CD14-positive monocyte (primary cell): ENCODE data around the gene STK11. TPM values are rescaled to one million over a fixed set of nuclear protein-coding genes. Genes with fewer than 3 reads are reported as not detected.
A peak's percentile ranks its signal among the peaks of the same experiment; 100 is the strongest.

Experiments used
- DNase-seq, 3 donors: peaks; one replicate each; pipeline ENCODE4 v3.0.0-alpha.2; 2011 to 2022
- H2AFZ ChIP-seq: 2 replicates; pipeline ENCODE4 v1.6.0; 2012; ENCODE audit warnings: mild to moderate bottlenecking, low read depth, low read length, inconsistent platforms; ENCODE audit not compliant: insufficient read depth, poor library complexity, severe bottlenecking
- H3K27ac ChIP-seq, 2 donors: 1 replicate in 1 of 2; 2 replicates in 1 of 2; pipeline ENCODE4 v1.5.1; 2012 to 2013; ENCODE audit warnings: low read length in 2 of 2, control low read depth in 1 of 2, inconsistent platforms in 1 of 2, low read depth in 1 of 2, mild to moderate bottlenecking in 1 of 2
- H3K27me3 ChIP-seq, 2 donors: one replicate each; pipeline versions ENCODE4 v1.6.0 to v1.6.1; 2011 to 2013; ENCODE audit warnings: low read length in 2 of 2; ENCODE audit not compliant: control insufficient read depth in 2 of 2, insufficient read depth in 2 of 2
- H3K36me3 ChIP-seq, 2 donors: replicated peaks in 1 of 2; 1 replicate in 1 of 2; 2 replicates in 1 of 2; pipeline versions ENCODE4 v1.5.1 to v1.6.1; 2012 to 2013; ENCODE audit warnings: low read length in 2 of 2, control low read depth in 1 of 2, inconsistent platforms in 1 of 2, mild to moderate bottlenecking in 1 of 2; ENCODE audit not compliant: insufficient read depth in 2 of 2, control insufficient read depth in 1 of 2
- H3K4me1 ChIP-seq, 2 donors: 1 replicate in 1 of 2; 2 replicates in 1 of 2; pipeline versions ENCODE4 v1.5.1 to v1.6.1; 2012 to 2013; ENCODE audit warnings: low read length in 2 of 2, control low read depth in 1 of 2, inconsistent platforms in 1 of 2, mild to moderate bottlenecking in 1 of 2, moderate library complexity in 1 of 2; ENCODE audit not compliant: insufficient read depth in 2 of 2, control insufficient read depth in 1 of 2
- H3K4me2 ChIP-seq: replicated peaks from 2 replicates; pipeline ENCODE3; 2012; ENCODE audit warnings: low read length, moderate library complexity, mild to moderate bottlenecking; ENCODE audit not compliant: poor library complexity, severe bottlenecking; ENCODE audit errors: extremely low read depth
- H3K4me3 ChIP-seq, 3 experiments: fragments of 200-600 bp in 1 of 3; sonication (generic) in 1 of 3; replicated peaks in 1 of 3; 1 replicate in 2 of 3; 2 replicates in 1 of 3; pipeline ENCODE4 v1.5.1; 2011 to 2013; ENCODE audit warnings: low read length in 3 of 3, mild to moderate bottlenecking in 3 of 3, control low read depth in 2 of 3, low read depth in 2 of 3, inconsistent platforms in 1 of 3, moderate library complexity in 1 of 3
- H3K79me2 ChIP-seq: 2 replicates; pipeline ENCODE4 v1.6.0; 2012; ENCODE audit warnings: mild to moderate bottlenecking, control low read depth, inconsistent platforms, low read length, moderate library complexity; ENCODE audit not compliant: insufficient read depth
- H3K9ac ChIP-seq: 2 replicates; pipeline ENCODE4 v1.6.0; 2017; ENCODE audit warnings: low read length, mild to moderate bottlenecking; ENCODE audit not compliant: insufficient read depth, poor library complexity, severe bottlenecking
- H3K9me3 ChIP-seq, 2 donors: replicated peaks in 1 of 2; 1 replicate in 1 of 2; 2 replicates in 1 of 2; pipeline versions ENCODE4 v1.5.1 to v1.6.1; 2012 to 2013; ENCODE audit warnings: low read length in 2 of 2, control low read depth in 1 of 2; ENCODE audit not compliant: control insufficient read depth in 1 of 2, insufficient read depth in 1 of 2
- H4K20me1 ChIP-seq: 2 replicates; pipeline ENCODE4 v1.6.0; 2012; ENCODE audit warnings: mild to moderate bottlenecking, low read length, control low read depth, moderate library complexity; ENCODE audit not compliant: insufficient read depth
- H3K27ac Mint-ChIP-seq, 7 donors: one replicate each; pipeline ENCODE4 v1.8.0; 2020; ENCODE audit warnings: mild to moderate bottlenecking in 7 of 7, mixed read lengths in 7 of 7, moderate library complexity in 6 of 7, inconsistent platforms in 2 of 7
- H3K27me3 Mint-ChIP-seq, 3 donors: one replicate each; pipeline ENCODE4 v1.8.0; 2021 to 2022; ENCODE audit warnings: low read depth in 3 of 3, mild to moderate bottlenecking in 3 of 3, mixed read lengths in 3 of 3, moderate library complexity in 3 of 3, inconsistent platforms in 1 of 3
- H3K36me3 Mint-ChIP-seq, 2 donors: one replicate each; pipeline ENCODE4 v1.8.0; 2020; ENCODE audit warnings: mixed read lengths in 2 of 2, inconsistent platforms in 1 of 2, mild to moderate bottlenecking in 1 of 2
- H3K4me1 Mint-ChIP-seq: one replicate; pipeline ENCODE4 v1.8.0; 2020; ENCODE audit warnings: mild to moderate bottlenecking, mixed read lengths
- H3K4me3 Mint-ChIP-seq, 2 donors: one replicate each; pipeline ENCODE4 v1.8.0; 2020; ENCODE audit warnings: mild to moderate bottlenecking in 2 of 2, mixed read lengths in 2 of 2, moderate library complexity in 1 of 2
- H3K9me3 Mint-ChIP-seq, 7 donors: one replicate each; pipeline ENCODE4 v1.8.0; 2020 to 2022; ENCODE audit warnings: mixed read lengths in 7 of 7, mild to moderate bottlenecking in 6 of 7, moderate library complexity in 6 of 7, inconsistent platforms in 2 of 7
- WGBS: methylation state at CpG from one replicate; pipeline ENCODE4 v1.1.5; 2013; ENCODE audit warnings: missing lambda C conversion rate; ENCODE audit not compliant: insufficient coverage; 5-methylcytosine and 5-hydroxymethylcytosine counted together
- intact Hi-C, 2 donors: fragments of 100-400 bp; cut with micrococcal nuclease; formaldehyde crosslinking; loops; one replicate each; pipeline versions ENCODE4 v1.15.0 to v1.15.1; 2023
- polyA plus RNA-seq, 3 donors: library from polyadenylated mRNA; depleted of rRNA in 1 of 3; unstranded in 2 of 3; stranded (reverse) in 1 of 3; fragments of 300-500 nt in 2 of 3; fragments of >200 nt in 1 of 3; fragmentation: Illumina TruSeq in 2 of 3; gene quantifications; 1 replicate in 2 of 3; 2 replicates in 1 of 3; pipeline ENCODE4 v1.2.3, GENCODE V29; 2012 to 2021
- TF ChIP-seq, protein P1 (sequence below): fragments of 200-600 bp; IDR thresholded peaks from one replicate; pipeline ENCODE4 v1.8.0; 2022; ENCODE audit warnings: antibody characterized with exemption, mild to moderate bottlenecking

Gene STK11
- polyA plus RNA-seq, 3 donors: 6.2 to 72.1 (median 15.4) TPM

GRCh38 chr19:1182068-1182467 lies 23.5 kb upstream of the STK11 start:
- no peaks in the 10 kb centered on the region for H3K27me3 ChIP-seq
- no peak overlapping the region for H3K9ac ChIP-seq
- DNase-seq: no peak
- peaks cover 16% of the 10 kb centered on the region for H3K79me2 ChIP-seq
- Mint-ChIP-seq H3K27me3 (peaks cover 0 to 7% (median 0%) of the 10 kb centered on the region in 3 donors), H3K27ac (peak overlapping the region in 5 of 7 donors; percentile 46 to 98 (median 74)), H3K4me1 (peaks cover 56% of the 10 kb centered on the region), H3K4me3 (no peak overlapping the region), H3K9me3 (peaks cover 0 to 2% (median 0%) of the 10 kb centered on the region in 7 donors), H3K36me3 (peaks cover 0 to 8% of the 10 kb centered on the region in 2 donors)
- intact Hi-C loops: no loop called here
- H3K9me3 ChIP-seq: no peaks in the 10 kb centered on the region
- H2AFZ ChIP-seq: no peak overlapping the region
- H3K4me1 ChIP-seq: peaks cover 51 to 64% of the 10 kb centered on the region in 2 donors
- peak overlapping the region; percentile 67 to 94 for H3K27ac ChIP-seq
- TF ChIP-seq, protein P1, sequence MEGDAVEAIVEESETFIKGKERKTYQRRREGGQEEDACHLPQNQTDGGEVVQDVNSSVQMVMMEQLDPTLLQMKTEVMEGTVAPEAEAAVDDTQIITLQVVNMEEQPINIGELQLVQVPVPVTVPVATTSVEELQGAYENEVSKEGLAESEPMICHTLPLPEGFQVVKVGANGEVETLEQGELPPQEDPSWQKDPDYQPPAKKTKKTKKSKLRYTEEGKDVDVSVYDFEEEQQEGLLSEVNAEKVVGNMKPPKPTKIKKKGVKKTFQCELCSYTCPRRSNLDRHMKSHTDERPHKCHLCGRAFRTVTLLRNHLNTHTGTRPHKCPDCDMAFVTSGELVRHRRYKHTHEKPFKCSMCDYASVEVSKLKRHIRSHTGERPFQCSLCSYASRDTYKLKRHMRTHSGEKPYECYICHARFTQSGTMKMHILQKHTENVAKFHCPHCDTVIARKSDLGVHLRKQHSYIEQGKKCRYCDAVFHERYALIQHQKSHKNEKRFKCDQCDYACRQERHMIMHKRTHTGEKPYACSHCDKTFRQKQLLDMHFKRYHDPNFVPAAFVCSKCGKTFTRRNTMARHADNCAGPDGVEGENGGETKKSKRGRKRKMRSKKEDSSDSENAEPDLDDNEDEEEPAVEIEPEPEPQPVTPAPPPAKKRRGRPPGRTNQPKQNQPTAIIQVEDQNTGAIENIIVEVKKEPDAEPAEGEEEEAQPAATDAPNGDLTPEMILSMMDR: no peak
- peak overlapping the region in 1 of 3 experiments; percentile 78 for H3K4me3 ChIP-seq
- H3K4me2 ChIP-seq: peak overlapping the region; percentile 74
- WGBS: 98% methylated on average over 10 of the region's 10 CpGs
- H3K36me3 ChIP-seq: no peaks in the 10 kb centered on the region
- H4K20me1 ChIP-seq: no peaks in the 10 kb centered on the region

DNA sequence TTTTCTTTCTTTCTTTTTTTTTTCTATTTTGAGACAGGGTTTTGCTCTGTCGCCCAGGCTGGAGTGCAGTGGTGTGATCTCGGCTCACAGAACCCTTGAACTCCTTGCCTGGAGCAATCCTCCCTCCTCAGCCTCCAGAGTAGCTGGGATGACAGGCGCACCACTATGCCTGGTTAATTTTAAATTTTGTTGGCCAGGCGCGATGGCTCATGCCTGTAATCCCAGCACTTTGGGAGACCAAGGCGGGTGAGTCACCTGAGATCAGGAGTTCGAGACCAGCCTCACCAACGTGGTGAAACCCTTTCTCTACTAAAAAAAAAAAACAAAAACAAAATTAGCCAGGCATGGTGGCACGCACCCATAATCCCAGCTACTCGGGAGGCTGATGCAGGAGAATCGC lies 22.9 kb upstream of the STK11 start:
- H3K4me3 Mint-ChIP-seq: no peak overlapping the region
- WGBS: 100% methylated on average over 2 of the region's 11 CpGs
- intact Hi-C loops: no loop called here
- peaks cover 50% of the 10 kb centered on the region for H3K4me1 Mint-ChIP-seq
- peaks cover 0 to 2% (median 0%) of the 10 kb centered on the region in 7 donors for H3K9me3 Mint-ChIP-seq
- Histone ChIP-seq H3K9me3 (no peaks in the 10 kb centered on the region), H4K20me1 (no peaks in the 10 kb centered on the region), H3K4me2 (no peak overlapping the region), H2AFZ (no peak overlapping the region), H3K36me3 (no peaks in the 10 kb centered on the region), H3K27me3 (no peaks in the 10 kb centered on the region), H3K9ac (no peak overlapping the region), H3K4me1 (peaks cover 45 to 57% of the 10 kb centered on the region in 2 donors), H3K79me2 (peaks cover 16% of the 10 kb centered on the region), H3K4me3 (no peak overlapping the region), H3K27ac (no peak overlapping the region)
- DNase-seq: no peak
- H3K27ac Mint-ChIP-seq: no peak overlapping the region
- TF ChIP-seq, protein P1: no peak
- H3K27me3 Mint-ChIP-seq: peaks cover 0 to 6% (median 0%) of the 10 kb centered on the region in 3 donors
- peaks cover 0 to 8% of the 10 kb centered on the region in 2 donors for H3K36me3 Mint-ChIP-seq
